ENCODE data around the gene ACTL10.
"Not testable (repeated sequence)": the region's sequence is repeated elsewhere in the genome, so short reads cannot be mapped to it uniquely, and the experiment has no call there.

Gene ACTL10

DNA sequence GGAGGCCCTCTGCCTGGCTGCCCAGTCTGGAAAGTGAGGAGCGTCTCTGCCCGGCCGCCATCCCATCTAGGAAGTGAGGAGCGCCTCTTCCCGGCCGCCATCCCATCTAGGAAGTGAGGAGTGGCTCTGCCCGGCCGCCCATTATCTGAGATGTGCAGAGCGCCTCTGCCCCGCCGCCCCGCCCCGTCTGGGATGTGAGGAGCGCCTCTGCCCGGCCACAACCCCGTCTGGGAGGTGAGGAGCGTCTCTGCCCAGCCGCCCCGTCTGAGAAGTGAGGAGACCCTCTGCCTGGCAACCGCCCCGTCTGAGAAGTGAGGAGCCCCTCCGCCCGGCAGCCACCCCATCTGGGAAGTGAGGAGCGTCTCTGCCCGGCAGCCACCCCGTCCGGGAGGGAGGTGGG, 32.2 kb downstream of the ACTL10 start:
- not testable (repeated sequence) for DNase-seq

DNA sequence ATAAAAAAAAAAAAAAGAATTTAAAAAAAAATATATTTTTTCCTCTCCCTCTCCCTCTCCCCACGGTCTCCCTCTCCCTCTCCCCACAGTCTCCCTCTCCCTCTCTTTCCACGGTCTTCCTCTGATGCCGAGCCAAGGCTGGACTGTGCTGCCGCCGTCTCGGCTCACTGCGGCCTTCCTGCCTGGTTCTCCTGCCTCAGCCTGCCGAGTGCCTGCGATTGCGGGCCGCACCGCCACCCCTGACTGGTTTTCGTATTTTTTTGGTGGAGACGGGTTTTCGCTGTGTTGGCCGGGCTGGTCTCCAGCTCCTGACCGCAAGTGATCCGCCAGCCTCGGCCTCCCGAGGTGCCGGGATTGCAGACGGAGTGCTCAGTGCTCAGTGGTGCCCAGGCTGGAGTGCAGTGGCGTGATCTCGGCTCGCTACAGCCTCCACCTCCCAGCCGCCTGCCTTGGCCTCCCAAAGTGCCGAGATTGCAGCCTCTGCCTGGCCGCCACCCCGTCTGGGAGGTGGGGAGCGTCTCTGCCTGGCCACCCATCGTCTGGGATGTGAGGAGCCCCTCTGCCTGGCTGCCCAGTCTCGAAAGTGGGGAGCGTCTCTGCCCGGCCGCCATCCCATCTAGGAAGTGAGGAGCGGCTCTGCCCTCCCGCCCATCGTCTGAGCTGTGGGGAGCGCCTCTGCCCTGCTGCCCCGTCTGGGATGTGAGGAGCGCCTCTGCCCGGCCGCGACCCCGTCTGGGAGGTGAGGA, 34.1 kb downstream of the ACTL10 start:
- DNase-seq, result not testable (repeated sequence)

DNA sequence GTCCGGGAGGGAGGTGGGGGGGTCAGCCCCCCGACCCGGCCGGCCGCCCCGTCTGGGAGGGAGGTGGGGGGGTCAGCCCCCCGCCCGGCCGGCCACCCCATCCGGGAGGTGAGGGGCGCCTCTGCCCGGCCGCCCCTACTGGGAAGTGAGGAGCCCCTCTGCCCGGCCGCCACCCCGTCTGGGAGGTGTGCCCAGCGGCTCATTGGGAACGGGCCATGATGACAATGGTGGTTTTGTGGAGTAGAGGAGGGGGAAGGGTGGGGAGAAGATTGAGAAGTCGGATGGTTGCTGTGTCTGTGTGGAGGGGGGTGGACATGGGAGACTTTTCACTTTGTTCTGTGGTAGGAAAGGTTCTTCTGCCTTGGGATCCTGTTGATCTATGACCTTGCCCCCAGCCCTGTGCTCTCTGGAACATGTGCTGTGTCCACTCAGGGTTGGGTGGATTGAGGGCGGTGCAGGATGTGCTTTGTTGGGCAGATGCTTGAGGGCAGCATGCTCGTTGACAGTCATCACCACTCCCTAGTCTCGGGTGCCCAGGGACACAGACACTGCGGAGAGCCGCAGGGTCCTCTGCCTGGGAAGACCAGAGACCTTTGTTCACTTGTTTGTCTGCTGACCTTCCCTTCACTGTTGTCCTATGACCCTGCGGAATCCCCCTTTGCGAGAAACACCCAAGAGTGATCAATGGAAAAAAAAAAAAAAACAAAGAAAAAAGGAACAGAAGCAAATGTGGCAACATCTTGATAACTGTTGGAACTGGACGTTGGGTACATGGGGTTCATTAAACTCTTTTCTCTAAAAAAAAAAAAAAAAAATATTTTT, 35.1 kb downstream of the ACTL10 start:
- DNase-seq, result no peak

DNA sequence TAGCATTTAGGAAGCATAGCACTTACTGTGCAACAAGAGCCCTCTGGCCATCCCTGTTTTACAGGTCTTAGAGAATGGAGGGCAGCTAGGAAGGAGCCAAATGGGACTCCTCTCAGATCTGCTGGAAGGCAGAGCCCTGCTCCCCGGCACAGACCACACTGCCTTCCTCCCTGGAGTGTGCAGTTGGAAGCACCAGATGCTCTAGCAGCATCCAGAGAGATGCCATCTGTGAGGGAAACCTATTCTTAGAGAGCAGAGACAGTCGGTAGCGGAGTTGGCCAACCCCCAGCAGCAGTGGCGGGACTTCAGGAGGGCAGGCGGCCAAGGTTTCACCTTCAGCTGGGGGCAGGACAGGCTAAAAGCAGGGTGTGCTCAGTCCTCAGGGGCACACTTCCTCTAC, 36.1 kb downstream of the ACTL10 start:
- no peak for DNase-seq

DNA sequence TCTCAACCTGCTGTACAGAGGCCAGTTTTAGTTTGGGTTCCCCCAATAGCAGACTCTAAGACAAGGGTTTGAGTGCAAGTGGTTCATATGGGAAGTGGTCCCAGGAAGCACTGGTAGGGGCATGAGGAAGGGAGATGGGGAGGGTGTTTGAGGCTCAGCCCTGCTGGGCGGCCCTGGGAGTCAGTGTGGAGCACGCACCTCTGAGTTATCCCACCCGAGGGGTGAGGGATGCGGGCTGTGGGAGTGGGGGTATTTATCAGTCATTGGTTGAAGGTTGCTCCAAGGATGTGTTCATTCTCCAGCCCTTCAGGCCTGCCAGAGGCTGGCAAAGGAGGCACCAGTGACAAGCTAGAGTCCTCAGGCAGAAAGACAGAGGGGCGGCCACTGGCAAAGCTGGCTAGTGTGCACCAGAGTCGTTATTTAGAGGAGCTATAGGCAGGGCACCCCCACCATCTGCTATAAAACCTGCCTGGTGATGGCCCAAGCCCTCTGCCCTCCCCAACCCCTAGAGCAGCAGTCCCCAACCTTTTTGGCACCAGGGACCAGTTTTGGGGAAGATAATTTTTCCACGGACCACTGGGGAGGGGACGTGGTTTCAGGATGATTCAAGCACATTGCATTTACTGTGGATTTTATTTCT, 36.9 kb downstream of the ACTL10 start:
- DNase-seq, result no peak

DNA sequence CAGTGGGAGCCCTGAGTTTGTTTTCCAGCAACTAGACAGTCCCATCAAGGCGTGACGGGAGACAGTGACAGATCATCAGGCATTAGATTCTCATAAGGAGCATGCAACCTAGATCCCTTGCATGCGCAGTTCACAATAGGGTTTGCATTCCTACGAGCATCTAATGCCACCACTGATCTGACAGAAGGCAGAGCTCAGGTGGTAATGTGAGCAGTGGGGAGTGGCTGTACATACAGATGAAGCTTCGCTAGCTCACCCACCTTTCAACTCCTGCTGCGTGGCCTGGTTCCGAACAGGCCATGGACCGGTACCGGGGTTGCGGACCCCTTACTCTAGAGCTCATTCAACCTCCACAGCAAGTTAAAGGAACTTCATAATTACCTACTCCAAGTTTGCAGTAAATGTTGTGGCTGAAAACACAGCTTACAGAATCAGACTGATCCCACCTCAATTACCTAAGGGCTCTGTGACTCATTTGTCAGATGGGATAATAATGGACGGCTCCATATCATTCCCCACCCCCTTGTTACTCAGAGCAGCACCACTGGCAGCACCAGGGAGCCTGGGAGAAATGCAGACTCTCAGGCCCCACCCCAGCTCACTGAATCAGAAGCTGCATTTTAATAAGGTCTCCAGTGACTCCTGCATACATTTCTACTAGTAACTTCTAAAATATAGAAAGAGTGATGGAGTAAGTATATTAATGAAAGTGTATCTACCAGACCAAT, 37.6 kb downstream of the ACTL10 start:
- no peak for DNase-seq

DNA sequence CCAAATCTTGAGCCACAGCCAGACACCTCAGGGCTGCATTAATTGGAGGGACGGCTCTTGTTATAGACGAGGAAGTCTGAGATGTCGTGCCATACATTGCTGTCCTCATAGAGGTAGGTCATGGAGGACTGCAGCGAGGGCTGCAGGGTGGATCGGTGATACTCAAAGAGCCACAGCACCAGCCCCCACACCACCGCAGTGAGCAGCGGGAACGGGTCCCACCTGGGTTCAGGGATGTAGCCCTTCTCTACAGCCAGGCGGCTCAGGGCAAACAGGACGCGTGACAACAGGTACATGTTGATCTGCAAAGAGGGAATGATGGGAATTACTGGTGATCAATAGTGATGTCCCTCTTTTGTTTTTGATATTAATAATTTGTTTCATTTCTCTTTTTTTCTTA, 40.9 kb downstream of the ACTL10 start:
- no peak for DNase-seq

DNA sequence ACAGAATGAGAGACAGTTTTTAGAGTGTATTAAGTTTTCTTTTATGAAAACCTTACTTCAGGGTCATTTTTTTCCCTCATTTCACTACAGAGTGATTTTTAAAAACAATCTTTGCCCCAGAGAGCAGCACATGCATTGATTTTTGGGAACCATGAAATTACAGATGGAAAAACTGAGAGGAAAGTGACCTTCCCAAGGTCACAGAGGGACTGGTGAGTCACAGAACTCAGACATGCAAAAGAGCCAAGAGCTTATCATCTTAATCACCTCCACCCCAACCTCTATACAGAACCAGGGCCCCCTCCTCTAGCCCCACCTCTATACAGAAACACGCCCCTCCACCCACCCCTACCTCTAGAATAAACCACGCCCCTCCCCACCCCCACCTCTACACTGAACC, 42.7 kb downstream of the ACTL10 start:
- DNase-seq, result no peak

DNA sequence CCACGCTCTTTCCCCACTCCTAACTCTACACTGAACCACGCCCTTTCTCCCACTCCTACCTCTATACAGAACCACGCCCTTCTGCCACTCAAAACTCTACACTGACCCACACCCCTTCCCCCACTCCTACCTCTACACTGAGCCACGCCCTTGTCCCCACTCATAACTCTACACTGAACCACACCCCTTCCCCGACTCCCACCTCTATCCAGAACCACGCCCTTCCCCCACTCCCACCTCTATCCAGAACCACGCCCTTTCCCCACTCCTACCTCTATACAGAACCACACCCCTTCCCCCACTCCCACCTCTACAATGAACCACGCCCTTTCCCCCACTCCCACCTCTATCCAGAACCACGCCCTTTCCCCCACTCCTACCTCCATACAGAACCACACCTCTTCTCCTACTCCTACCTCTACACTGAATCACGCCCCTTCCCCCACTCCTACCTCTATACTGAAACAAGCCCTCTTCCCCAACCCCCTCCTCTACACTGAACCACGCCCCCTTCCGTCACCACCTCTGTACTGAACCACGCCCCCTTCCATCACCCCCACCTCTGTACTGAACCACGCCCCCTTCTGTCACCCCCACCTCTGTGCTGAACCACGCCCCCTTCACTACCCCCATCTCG, 43.3 kb downstream of the ACTL10 start:
- no peak for DNase-seq

DNA sequence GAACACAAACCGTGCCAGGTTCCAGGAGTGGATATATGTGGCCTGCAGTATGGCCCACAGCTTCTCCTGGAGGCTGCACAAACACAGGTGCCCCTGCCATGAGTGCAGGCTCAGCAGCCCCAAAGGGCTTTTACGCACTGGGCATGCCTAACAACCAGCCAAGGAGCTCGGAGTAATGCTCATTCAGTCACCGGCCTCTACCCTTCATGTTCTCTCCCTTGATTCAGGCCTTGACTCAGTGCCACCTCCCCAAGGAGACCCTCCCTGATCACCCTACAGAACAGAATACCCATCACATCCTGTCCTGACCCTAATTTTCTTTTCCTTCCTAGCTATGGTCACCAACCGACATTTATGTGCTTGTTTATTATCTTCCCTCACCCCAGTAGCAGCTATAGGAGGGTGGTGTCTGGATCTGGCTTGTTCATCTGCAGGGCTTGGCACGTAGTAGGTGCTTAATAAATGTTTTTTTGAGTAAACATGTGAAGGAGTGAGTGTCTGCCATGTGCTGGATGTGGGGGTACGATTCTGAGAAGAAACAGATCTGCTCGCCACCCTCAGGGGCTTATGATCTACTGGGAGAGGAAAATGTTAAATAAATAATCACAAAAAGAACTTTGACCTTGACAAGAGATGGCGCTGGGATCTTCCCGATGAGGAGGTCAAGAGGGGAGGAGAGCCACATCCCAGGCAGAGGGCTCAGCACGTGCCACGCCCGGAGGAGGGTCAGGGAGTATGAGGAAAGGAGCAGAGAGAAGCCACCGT, 44.1 kb downstream of the ACTL10 start:
- DNase-seq, result no peak

DNA sequence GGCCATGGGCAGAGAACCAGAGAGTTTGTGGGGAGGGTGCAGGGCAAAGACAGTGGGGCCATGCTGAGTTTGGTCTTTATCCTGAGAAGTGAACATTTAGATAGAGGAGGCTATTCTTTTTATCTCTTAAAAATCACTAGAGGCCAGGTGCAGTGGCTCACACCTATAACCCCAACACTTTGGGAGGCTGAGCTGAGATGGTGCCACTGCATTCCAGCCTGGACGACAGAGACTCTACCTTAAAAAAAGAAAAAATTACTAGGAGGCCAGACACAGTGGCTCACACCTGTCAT, 44.6 kb downstream of the ACTL10 start:
- DNase-seq, result no peak

DNA sequence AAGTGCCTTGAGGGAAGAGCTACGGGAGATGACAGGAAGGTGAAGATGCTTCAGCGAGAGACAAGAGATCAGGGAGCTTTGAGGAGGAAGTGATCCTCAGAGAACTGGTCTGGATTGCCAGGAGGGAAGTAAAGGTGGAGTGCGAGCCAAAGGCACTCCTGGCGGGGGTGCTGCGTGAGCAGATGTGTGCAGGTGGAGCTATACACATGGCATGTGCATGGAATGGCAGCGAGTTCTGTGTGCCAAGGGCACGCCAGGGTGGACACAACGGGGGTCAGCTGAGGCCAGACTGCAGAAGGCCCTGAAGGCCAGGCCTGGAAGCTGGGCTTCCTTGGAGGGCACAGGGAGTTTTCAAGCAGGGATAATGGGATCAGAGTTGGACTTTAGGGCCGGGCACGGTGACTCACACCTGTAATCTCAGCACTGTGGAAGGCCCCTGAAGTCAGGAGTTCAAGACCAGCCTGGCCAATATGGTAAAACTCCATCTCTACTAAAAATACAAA, 47.2 kb downstream of the ACTL10 start:
- DNase-seq, result no peak

DNA sequence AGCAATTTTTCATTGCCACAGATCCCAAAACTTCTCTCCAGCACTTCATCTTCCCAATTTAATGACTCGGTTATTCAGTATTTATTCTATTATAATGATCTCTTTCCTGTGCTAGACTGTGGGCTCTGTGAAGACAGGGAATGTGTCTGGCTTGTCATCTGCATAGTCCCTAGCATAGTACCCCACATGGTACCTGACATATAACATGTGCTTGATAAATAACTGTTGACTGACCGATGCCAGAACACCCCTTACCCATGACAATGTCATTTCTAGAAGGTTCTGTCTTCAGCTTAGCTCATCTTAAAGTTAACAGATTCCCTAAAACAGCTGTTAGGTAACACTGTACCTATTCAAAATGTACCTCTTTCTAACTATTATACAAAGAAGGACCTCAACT, 49.8 kb downstream of the ACTL10 start:
- DNase-seq, result no peak
